HEK293 (cell line): ENCODE measurements around the gene CACNA1D.

Experiments
- CTCF ChIP-seq: fragments of 450-650 bp; formaldehyde crosslinking; IDR thresholded peaks from 2 replicates; pipeline ENCODE4 v1.5.1; 2016; ENCODE audit warnings: missing biosample characterization, missing genetic modification characterization
- KLF10 ChIP-seq: fragments of 450-650 bp; IDR thresholded peaks from 2 replicates; pipeline ENCODE4 v1.5.1; 2018; ENCODE audit warnings: missing biosample characterization, mild to moderate bottlenecking, missing genetic modification characterization
- ZBTB21 ChIP-seq: fragments of 450-650 bp; formaldehyde crosslinking; IDR thresholded peaks from 2 replicates; pipeline ENCODE4 v1.5.1; 2017; ENCODE audit warnings: missing biosample characterization, missing genetic modification characterization
- ZNF121 ChIP-seq: fragments of 450-650 bp; formaldehyde crosslinking; IDR thresholded peaks from 2 replicates; pipeline ENCODE4 v1.5.1; 2016; ENCODE audit warnings: missing biosample characterization, missing genetic modification characterization
- ZNF148 ChIP-seq: fragments of 450-650 bp; formaldehyde crosslinking; IDR thresholded peaks from 2 replicates; pipeline ENCODE4 v1.5.0; 2017; ENCODE audit warnings: missing biosample characterization, missing genetic modification characterization, borderline replicate concordance
- ZNF23 ChIP-seq: fragments of 450-650 bp; formaldehyde crosslinking; IDR thresholded peaks from 2 replicates; pipeline ENCODE4 v1.5.1; 2016; ENCODE audit warnings: missing biosample characterization, missing genetic modification characterization, borderline replicate concordance
- ZNF239 ChIP-seq: fragments of 450-650 bp; formaldehyde crosslinking; IDR thresholded peaks from 2 replicates; pipeline ENCODE4 v1.5.1; 2016; ENCODE audit warnings: missing biosample characterization, missing genetic modification characterization
- ZNF24 ChIP-seq: fragments of 450-650 bp; formaldehyde crosslinking; IDR thresholded peaks from 2 replicates; pipeline ENCODE4 v1.5.1; 2016; ENCODE audit warnings: missing biosample characterization, missing genetic modification characterization
- ZNF501 ChIP-seq: fragments of 450-650 bp; formaldehyde crosslinking; IDR thresholded peaks from 2 replicates; pipeline ENCODE4 v1.5.1; 2016; ENCODE audit warnings: missing biosample characterization, missing genetic modification characterization
- ZNF629 ChIP-seq: fragments of 450-650 bp; formaldehyde crosslinking; IDR thresholded peaks from 2 replicates; pipeline ENCODE4 v1.5.1; 2017; ENCODE audit warnings: missing biosample characterization, missing genetic modification characterization
- ZNF768 ChIP-seq: fragments of 450-650 bp; formaldehyde crosslinking; IDR thresholded peaks from 2 replicates; pipeline ENCODE4 v1.5.1; 2018; ENCODE audit warnings: missing biosample characterization, mild to moderate bottlenecking, missing genetic modification characterization
- ZSCAN18 ChIP-seq: fragments of 450-650 bp; formaldehyde crosslinking; IDR thresholded peaks from 2 replicates; pipeline ENCODE4 v1.5.1; 2016; ENCODE audit warnings: missing biosample characterization, missing genetic modification characterization

GRCh38 chr3:53585627-53586026 is 91.2 kb downstream of the CACNA1D start:
- TF ChIP-seq CTCF (tag by site-specific recombination) (no peak), ZBTB21 (tag by site-specific recombination) (no peak), ZNF501 (tag by site-specific recombination) (no peak), ZNF23 (tag by site-specific recombination) (no peak), ZNF121 (no peak), ZNF24 (tag by site-specific recombination) (no peak), ZNF629 (tag by site-specific recombination) (no peak), KLF10 (tag by site-specific recombination) (no peak), ZNF768 (tag by site-specific recombination) (no peak), ZNF239 (tag by site-specific recombination) (no peak), ZSCAN18 (tag by site-specific recombination) (no peak), ZNF148 (no peak)
